ENCODE measurements around the gene DIS3L2. TPM values are rescaled to one million over a fixed set of nuclear protein-coding genes. Genes with fewer than 3 reads are reported as not detected.
"Not testable (repeated sequence)": the region's sequence is repeated elsewhere in the genome, so short reads cannot be mapped to it uniquely, and the experiment has no call there.

The DIS3L2 gene
- total and polyA plus RNA-seq, 12 donors: 20.0 to 54.7 (median 30.5) TPM

DNA sequence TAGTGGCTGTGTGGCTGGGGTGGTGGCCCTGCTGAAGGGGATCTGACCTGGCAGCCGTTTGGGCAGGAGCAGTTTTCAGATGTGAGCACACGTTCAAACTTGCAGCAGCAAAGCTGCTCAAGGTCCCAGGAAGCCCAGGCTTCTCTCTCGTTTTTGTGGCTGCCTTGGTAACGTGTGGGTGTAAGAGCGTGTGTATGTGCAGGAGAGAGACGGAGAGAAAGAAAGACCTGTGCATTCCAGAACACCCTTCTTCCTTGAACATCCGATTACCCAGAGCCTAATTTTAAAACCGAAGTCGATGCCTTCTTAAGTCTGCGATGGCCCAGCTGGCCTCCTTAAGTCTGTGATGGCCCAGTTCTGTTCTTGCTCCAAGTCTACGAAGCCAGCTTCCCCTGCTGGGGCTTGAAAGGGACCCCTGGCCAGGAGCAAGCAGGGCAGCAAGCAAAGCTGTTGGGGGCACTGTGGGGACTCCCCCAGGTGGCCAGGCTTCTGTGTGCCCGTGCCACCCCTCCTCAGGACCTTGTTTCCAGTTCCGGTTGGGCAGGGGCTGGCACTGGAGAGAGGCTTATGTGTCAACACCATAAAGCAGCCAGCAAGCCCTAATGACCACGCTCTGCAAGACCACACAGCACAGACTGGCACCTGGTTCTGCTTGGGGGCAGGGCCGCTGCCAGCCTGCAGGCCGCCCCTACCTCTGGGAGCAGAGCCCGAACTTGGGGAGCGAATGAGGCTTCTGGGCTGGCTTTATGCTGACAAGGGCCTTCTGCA is 361.2 kb downstream of the DIS3L2 start:
- intact Hi-C loops (cut with DNase I): loop anchor here in 1 of 2 donors (5.0 to 10.0 kb wide), 3 partner anchors 178 to 395 kb away; partner anchors contain the start of gene NPPC
- H3K27ac ChIP-seq: no peak overlapping the region
- no peak for TF ChIP-seq POLR2A (IDR thresholded peaks at IDR 0.05)
- TF ChIP-seq, protein P1, sequence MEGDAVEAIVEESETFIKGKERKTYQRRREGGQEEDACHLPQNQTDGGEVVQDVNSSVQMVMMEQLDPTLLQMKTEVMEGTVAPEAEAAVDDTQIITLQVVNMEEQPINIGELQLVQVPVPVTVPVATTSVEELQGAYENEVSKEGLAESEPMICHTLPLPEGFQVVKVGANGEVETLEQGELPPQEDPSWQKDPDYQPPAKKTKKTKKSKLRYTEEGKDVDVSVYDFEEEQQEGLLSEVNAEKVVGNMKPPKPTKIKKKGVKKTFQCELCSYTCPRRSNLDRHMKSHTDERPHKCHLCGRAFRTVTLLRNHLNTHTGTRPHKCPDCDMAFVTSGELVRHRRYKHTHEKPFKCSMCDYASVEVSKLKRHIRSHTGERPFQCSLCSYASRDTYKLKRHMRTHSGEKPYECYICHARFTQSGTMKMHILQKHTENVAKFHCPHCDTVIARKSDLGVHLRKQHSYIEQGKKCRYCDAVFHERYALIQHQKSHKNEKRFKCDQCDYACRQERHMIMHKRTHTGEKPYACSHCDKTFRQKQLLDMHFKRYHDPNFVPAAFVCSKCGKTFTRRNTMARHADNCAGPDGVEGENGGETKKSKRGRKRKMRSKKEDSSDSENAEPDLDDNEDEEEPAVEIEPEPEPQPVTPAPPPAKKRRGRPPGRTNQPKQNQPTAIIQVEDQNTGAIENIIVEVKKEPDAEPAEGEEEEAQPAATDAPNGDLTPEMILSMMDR (IDR thresholded peaks at IDR 0.05): no peak
- H3K27me3 ChIP-seq: no peaks in the 10 kb centered on the region
- no peak overlapping the region for H3K4me3 ChIP-seq
- WGBS, 4 donors: 86 to 88% (median 87%) methylated on average over 11 to 18 of the region's 18 CpGs
- no peaks in the 10 kb centered on the region for H3K36me3 ChIP-seq (replicated peaks in 1 of 2)
- DNase-seq: peak in 3 of 7 donors; percentile 3 to 9 (median 5)
- H3K9me3 ChIP-seq (replicated peaks in 1 of 3): no peaks in the 10 kb centered on the region
- H3K4me1 ChIP-seq (replicated peaks in 1 of 2): no peaks in the 10 kb centered on the region

DNA sequence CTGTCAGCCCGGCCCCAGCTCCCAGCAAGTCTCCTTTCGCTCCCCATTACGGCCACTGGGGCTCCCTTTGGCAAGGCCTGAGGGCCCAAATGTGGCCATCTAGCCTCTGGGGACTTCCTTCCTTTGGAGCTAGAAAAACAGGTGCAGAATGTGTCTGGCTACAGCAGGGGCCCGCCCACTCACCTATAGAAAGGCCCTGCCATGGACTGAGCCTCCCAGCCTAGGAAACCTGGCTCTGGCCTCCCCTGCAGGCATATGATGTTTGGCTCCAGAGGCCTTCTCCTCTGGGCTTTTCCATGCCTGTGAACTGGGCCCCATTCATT is 361.8 kb downstream of the DIS3L2 start:
- peak in 2 of 7 donors; percentile 4 to 5 for DNase-seq

DNA sequence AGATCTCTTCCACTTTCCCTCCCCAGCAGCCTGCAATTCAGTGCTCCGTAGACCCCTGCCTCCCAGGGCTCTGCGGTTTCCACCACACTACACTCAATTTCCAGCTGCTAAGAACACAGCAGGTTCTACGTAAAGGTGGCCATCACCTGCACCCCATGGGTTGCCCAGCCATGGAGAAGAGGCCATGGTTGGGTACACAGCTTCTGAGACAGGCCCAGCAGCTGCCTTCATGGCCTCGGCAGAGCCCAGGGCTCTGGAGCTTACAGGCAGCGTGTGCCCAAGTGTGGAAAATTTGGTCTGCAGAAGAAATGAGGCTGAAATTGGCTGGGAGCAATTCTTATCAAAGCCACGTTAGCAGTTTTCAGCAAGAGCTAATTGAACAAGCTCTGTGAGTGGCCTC is 362.5 kb downstream of the DIS3L2 start:
- H3K27ac ChIP-seq; H3K4me1 ChIP-seq (replicated peaks in 1 of 2); DNase-seq; H3K9me3 ChIP-seq (replicated peaks in 1 of 3); H3K36me3 ChIP-seq (replicated peaks in 1 of 2); H3K27me3 ChIP-seq; H3K4me3 ChIP-seq: not testable (repeated sequence)
- 87 to 100% (median 91%) methylated on average over 5 to 6 of the region's 6 CpGs for WGBS, 4 donors
- intact Hi-C loops (cut with DNase I): loop anchor here in 1 of 2 donors (5.0 to 10.0 kb wide), 3 partner anchors 179 to 397 kb away; partner anchors contain the start of gene NPPC

More for the DNA sequence above, 361.8 kb downstream of the DIS3L2 start:
- WGBS, 4 donors: 91 to 98% methylated on average over 4 of the region's 4 CpGs; no CpG with 5 or more reads in 2 of the 4 donors
- Histone ChIP-seq H3K27ac (no peak overlapping the region), H3K4me3 (no peak overlapping the region), H3K27me3 (no peaks in the 10 kb centered on the region), H3K4me1 (replicated peaks in 1 of 2) (no peaks in the 10 kb centered on the region), H3K36me3 (replicated peaks in 1 of 2) (no peaks in the 10 kb centered on the region), H3K9me3 (replicated peaks in 1 of 3) (no peaks in the 10 kb centered on the region)
- intact Hi-C loops (cut with DNase I): loop anchor here in 1 of 2 donors (5.0 to 10.0 kb wide), 3 partner anchors 178 to 396 kb away; partner anchors contain the start of gene NPPC
- TF ChIP-seq, protein P1 (IDR thresholded peaks at IDR 0.05): no peak
- no peak for TF ChIP-seq POLR2A (IDR thresholded peaks at IDR 0.05)

DNA sequence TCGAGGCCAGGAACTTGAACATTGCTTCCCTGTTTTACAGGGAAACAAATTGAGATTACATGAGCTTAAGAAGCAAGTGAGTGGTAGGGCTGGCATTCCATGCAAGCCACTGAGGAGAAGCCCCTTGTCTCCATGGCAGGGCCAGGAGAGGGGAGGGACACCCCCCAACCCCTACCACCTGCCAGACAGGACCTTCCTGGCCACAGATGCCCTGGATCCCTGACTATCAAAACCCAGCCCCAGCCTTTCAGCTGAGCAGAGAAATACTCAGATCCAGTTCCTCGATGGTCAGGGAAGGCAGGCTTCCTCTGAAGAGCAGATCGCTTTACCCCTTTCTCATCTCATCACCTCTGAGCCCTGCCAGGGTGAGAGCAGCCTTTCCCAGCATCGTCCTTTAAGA is 363.3 kb downstream of the DIS3L2 start:
- no peaks in the 10 kb centered on the region for H3K27me3 ChIP-seq
- H3K9me3 ChIP-seq (replicated peaks in 1 of 3): no peaks in the 10 kb centered on the region
- H3K36me3 ChIP-seq (replicated peaks in 1 of 2): no peaks in the 10 kb centered on the region
- intact Hi-C loops (cut with DNase I): loop anchor here (5.0 to 10.0 kb wide), 4 partner anchors 180 to 417 kb away; partner anchors contain the start of gene NPPC (in 2 of the 2)
- WGBS, 4 donors: 88 to 92% (median 90%) methylated on average over 4 of the region's 4 CpGs
- DNase-seq: peak in 2 of 7 donors; percentile 1 to 6
- no peaks in the 10 kb centered on the region for H3K4me1 ChIP-seq (replicated peaks in 1 of 2)
- H3K4me3 ChIP-seq: no peak overlapping the region
- H3K27ac ChIP-seq: no peak overlapping the region
- no peak for TF ChIP-seq POLR2A (IDR thresholded peaks at IDR 0.05)
- TF ChIP-seq, protein P1 (IDR thresholded peaks at IDR 0.05): no peak
